HepG2 (cell line): ENCODE results near the gene SLC17A9. TPM values are rescaled to one million over a fixed set of nuclear protein-coding genes. Genes with fewer than 3 reads are reported as not detected.
A peak's percentile ranks its signal among the peaks of the same experiment; 100 is the strongest.

ENCODE experiments used
- CBX5 ChIP-seq: sonication (generic); formaldehyde crosslinking; IDR thresholded peaks from 2 replicates; pipeline ENCODE4 v1.4.0; 2020; ENCODE audit warnings: missing genetic modification reagents, borderline replicate concordance
- EP300 ChIP-seq, 3 experiments: sonication (generic) in 1 of 3; formaldehyde crosslinking in 1 of 3; IDR thresholded peaks; 2 replicates each; pipeline versions ENCODE4 v1.5.1 to v1.6.1; 2011 to 2020; ENCODE audit warnings: low read depth in 2 of 3, low read length in 2 of 3, borderline replicate concordance in 1 of 3, improper control_type of control experiment in 1 of 3, mild to moderate bottlenecking in 1 of 3, missing genetic modification reagents in 1 of 3, moderate library complexity in 1 of 3
- GABPB1 ChIP-seq: IDR thresholded peaks from 2 replicates; pipeline ENCODE4 v1.6.1; 2016; ENCODE audit warnings: mild to moderate bottlenecking, missing genetic modification reagents, moderate library complexity, missing compliant biosample characterization
- KDM6A ChIP-seq: IDR thresholded peaks from 2 replicates; pipeline ENCODE4 v1.6.1; 2016; ENCODE audit warnings: low read depth
- MIXL1 ChIP-seq: IDR thresholded peaks from 2 replicates; pipeline ENCODE4 v1.6.1; 2016
- POLR2A ChIP-seq, 2 experiments: IDR thresholded peaks; 2 replicates each; pipeline ENCODE4 v1.6.1; 2011; ENCODE audit warnings: low read depth in 2 of 2, low read length in 2 of 2, mild to moderate bottlenecking in 1 of 2, moderate library complexity in 1 of 2; ENCODE audit not compliant: insufficient read depth in 1 of 2
- POLR2G ChIP-seq: fragments of 200-400 bp; formaldehyde crosslinking; IDR thresholded peaks from 2 replicates; pipeline ENCODE4 v1.6.1; 2018; ENCODE audit warnings: mild to moderate bottlenecking, low read depth, low read length, moderate library complexity
- RBFOX2 ChIP-seq: fragments of 200-400 bp; formaldehyde crosslinking; IDR thresholded peaks from 2 replicates; pipeline ENCODE4 v1.6.1; 2017; ENCODE audit warnings: low read depth, mild to moderate bottlenecking, low read length
- ZNF292 ChIP-seq: sonication (generic); formaldehyde crosslinking; IDR thresholded peaks from 2 replicates; pipeline ENCODE4 v1.8.1; 2022; ENCODE audit warnings: mild to moderate bottlenecking, low read depth, missing genetic modification reagents, borderline replicate concordance
- ZNF407 ChIP-seq: sonication (generic); formaldehyde crosslinking; IDR thresholded peaks from one replicate; pipeline ENCODE4 v1.5.1; 2020; ENCODE audit warnings: mild to moderate bottlenecking, missing genetic modification reagents; ENCODE audit errors: not compliant biosample characterization
- ZNF629 ChIP-seq: sonication (generic); formaldehyde crosslinking; conservative IDR thresholded peaks from 2 replicates; pipeline ENCODE4 v1.5.0; 2020; ENCODE audit warnings: missing genetic modification reagents
- ZNF850 ChIP-seq: sonication (generic); formaldehyde crosslinking; conservative IDR thresholded peaks from 2 replicates; pipeline ENCODE4 v1.9.0; 2021; ENCODE audit warnings: mild to moderate bottlenecking, missing genetic modification reagents
- polyA plus RNA-seq, 8 experiments: library from polyadenylated mRNA; depleted of rRNA in 3 of 8; stranded (reverse) in 7 of 8; unstranded in 1 of 8; fragments of >200 nt; fragmentation: Illumina TruSeq in 4 of 8; extraction: Trizol in 4 of 8; gene quantifications; 2 replicates each; pipeline versions ENCODE4 v1.2.1 to v1.2.3, GENCODE V29; 2011 to 2016; ENCODE audit warnings: low read depth in 4 of 8, missing spikeins in 1 of 8, mixed read lengths in 1 of 8; ENCODE audit not compliant: insufficient read depth in 1 of 8
- total RNA-seq, 5 experiments: library from RNA; depleted of rRNA; stranded (reverse); fragments of >200 nt; fragmentation: Illumina TruSeq; extraction: Trizol; gene quantifications; 2 replicates each; pipeline ENCODE4 v1.2.3, GENCODE V29; 2016; ENCODE audit warnings: low read depth in 1 of 5

SLC17A9 gene
- total and polyA plus RNA-seq, 2 of the 13 experiments (the other 11 are each of a cell fraction or from before 2014, with no cell fraction given), result 110 to 191 TPM

- TF ChIP-seq ZNF407 (CRISPR knock-in tag) (no peak), POLR2A (IDR thresholded peaks at IDR 0.05; ENCODE audit: insufficient read depth in 1 of 2, low read depth in 2 of 2, low read length in 2 of 2) (peak in 1 of 2 experiments; percentile 12; a peak in 1 of 4 replicates), ZNF292 (no peak), EP300 (IDR thresholded peaks at IDR 0.05; ENCODE audit: low read depth in 2 of 2, low read length in 2 of 2) (no peak), EP300 (CRISPR knock-in tag; IDR thresholded peaks at IDR 0.05; ENCODE audit: borderline replicate concordance) (0 out of 2 replicates have a peak, but pooled peaks have one; percentile 22), CBX5 (CRISPR knock-in tag) (0 out of 2 replicates have a peak, but pooled peaks have one; percentile 12), POLR2G (peak; percentile 65; the same call in 1 of the 2 replicates), ZNF629 (CRISPR knock-in tag) (no peak), KDM6A (CRISPR knock-in tag) (no peak), ZNF850 (no peak), MIXL1 (no peak), GABPB1 (CRISPR knock-in tag) (0 out of 2 replicates have a peak, but pooled peaks have one; percentile 19), RBFOX2 (peak; percentile 25; the same call in 1 of the 2 replicates)
- TF ChIP-seq, all 625 proteins: peak for 11
Observed at GRCh38 chr20:62964700-62965099, 12.2 kb downstream of the SLC17A9 start (continued).
